NK-92 (cell line): ENCODE data around the gene PRR23B.

ENCODE experiments used
- DNase-seq: peaks from one replicate; lab custom pipeline; 2025; ENCODE audit not compliant: unreplicated experiment; lab: John Stamatoyannopoulos, UW

Gene PRR23B

GRCh38 chr3:138975351-138975750, 45.4 kb downstream of the PRR23B start:
- DNase-seq: no peak

GRCh38 chr3:138974462-138974861, 46.3 kb downstream of the PRR23B start:
- no peak for DNase-seq

DNA sequence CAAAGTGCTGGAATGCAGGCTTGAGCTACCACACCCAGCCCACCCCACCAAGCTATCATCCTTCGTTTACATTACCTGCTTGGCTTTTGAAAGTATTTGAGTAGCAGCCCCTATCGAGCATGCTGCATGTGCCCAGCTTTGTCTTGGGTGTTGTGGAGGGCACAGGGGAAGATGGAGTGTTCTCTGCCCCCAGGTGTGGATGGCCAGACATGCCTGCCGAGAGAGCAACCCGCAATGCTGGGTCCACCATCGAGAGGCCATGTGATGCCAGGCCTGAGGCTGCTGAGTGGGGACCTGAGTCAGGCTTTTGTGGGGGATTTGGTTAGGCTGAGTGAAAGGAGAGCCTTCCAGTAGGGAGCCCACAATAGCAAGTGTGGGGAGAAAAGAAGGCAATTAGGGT, 47.8 kb downstream of the PRR23B start:
- DNase-seq: no peak

GRCh38 chr3:138971766-138972320, 48.9 kb downstream of the PRR23B start:
- DNase-seq: no peak
